ENCODE data around the gene C2CD4A. TPM values are rescaled to one million over a fixed set of nuclear protein-coding genes. Genes with fewer than 3 reads are reported as not detected.
"Not testable (repeated sequence)": the region's sequence is repeated elsewhere in the genome, so short reads cannot be mapped to it uniquely, and the experiment has no call there.

The C2CD4A gene
- total RNA-seq (2014; rRNA removed; shearing (Covaris generic)): 0.05 TPM in 1 of 2 replicates, not detected in the other

DNA sequence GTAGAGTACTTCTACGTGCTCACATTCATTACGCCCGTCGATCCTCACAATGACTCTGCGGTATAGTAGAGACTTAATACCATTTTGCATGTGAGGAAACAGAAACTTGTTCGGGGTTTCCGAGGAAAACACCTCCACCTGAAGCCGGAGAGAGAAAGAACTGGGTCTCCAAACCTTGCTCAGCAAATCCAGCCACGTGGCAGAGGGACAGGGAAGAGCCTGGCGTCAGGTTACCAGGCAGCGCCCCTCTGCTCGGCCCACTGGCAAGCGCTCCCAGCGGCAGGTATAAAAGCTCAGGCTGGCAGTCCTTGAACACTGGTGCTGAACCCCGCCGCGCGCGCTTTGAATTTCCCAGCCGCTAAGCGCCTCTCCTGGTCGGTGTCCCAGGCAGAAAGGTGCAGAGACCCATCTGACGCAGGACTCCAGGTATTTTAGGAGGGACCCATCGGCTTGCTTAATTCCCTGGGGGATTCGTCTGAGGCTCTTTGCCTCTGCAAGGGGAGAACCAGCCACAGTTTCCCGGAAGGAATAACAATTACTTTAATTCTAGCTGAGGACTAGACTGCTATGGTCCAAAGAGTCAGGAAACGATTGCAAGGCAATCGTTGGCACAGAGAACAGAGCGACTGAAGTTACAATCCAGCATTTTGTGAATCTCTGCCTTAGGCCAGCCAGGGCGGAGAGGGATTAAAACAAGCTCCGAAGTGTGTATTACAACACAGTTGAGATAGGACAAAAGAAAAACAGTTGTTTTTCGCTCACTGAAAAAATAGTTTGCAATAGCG, at the start of gene C2CD4A:
Gene C2CD4A, plus strand, starts transcription at position 315 of the 785 bp plus-strand sequence. CDS start 637 bp downstream, outside the sequence.
- peak; percentile 64 for DNase-seq (ENCODE audit: low read depth)

GRCh38 chr15:62020576-62021160, 46.1 kb upstream of the C2CD4A start:
- DNase-seq (ENCODE audit: low read depth): peak; percentile 19

- DNase-seq (ENCODE audit: low read depth): no peak
Observed at GRCh38 chr15:62021991-62022600, 44.7 kb upstream of the C2CD4A start.

GRCh38 chr15:62026487-62027262, 40.1 kb upstream of the C2CD4A start:
- no peak for DNase-seq (ENCODE audit: low read depth)

DNA sequence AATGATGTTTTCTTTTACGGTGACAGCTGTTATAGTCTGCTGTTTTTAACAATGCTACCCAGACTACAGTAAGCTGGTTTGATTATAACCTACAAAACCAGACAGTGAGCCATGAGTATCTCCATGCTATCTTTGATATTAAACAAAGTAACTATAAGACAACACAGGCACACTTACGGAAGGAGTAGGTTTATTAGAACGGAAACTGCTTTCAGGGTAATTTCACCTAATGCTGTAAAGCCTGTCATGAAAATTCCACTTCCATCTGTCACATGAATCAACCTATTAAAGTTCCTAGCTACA, 39.6 kb upstream of the C2CD4A start:
- no peak for DNase-seq (ENCODE audit: low read depth)

- DNase-seq (ENCODE audit: low read depth): no peak
Observed at GRCh38 chr15:62027916-62028315, 38.9 kb upstream of the C2CD4A start.

- peak; percentile 63 for DNase-seq (ENCODE audit: low read depth)
Observed at GRCh38 chr15:62035256-62035924, 31.4 kb upstream of the C2CD4A start.

DNA sequence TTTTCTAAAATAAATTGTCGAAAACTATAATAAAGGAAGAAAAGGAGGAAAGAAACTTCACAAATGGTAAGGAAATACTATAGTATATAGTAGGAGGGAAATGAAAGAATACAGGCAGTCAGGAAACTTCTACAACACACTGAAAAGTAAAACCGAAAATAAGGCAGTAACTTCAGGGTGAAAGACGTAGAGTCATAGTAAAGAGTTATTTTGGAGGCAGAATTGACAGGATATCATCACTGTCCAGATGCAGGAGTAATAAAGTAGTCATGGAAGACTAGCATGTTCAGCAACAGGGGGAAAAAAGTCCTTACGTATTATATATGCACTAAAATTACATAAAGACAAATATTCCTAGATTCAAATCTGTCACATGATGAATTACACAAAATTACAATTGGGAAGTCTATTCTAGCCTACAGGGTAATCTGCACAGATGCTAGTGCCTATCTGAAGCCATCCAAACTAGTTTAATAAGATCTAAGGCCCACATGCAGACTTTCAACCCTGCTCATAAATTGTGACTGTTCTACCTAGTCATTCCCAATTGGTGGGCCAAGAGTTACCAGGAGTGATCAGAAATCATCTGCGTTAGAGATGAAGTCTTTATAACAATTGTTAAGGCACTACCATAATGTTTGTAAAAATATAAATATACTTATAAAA, 20.6 kb upstream of the C2CD4A start:
- DNase-seq (ENCODE audit: low read depth): no peak

DNA sequence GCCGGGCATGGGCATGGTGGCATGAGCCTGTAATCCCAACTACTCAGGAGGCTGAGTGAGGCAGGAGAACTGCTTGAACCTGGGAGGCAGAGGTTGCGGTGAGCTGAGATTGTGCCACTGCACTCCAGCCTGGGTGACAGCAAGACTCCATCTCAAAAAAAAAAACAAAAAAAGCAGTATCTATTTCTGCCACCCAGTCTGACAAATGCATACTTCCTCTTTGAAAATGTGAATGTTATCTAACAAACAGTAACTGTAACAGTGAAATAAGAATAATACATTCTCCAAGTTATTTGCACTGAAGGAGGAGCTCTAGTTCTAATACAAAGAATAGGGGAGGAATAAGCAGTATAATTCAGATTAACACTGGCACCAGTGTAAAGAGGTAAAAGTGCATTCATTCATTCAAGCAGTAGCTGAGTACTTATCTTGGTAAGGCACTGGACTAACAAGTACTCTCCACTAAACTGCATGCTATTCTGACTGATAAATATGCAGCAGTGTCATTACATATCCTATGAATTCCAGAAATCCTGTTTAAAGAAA, 19.4 kb upstream of the C2CD4A start:
- no peak for DNase-seq (ENCODE audit: low read depth)

GRCh38 chr15:62048254-62048653, 18.5 kb upstream of the C2CD4A start:
- DNase-seq (ENCODE audit: low read depth): not testable (repeated sequence)

DNA sequence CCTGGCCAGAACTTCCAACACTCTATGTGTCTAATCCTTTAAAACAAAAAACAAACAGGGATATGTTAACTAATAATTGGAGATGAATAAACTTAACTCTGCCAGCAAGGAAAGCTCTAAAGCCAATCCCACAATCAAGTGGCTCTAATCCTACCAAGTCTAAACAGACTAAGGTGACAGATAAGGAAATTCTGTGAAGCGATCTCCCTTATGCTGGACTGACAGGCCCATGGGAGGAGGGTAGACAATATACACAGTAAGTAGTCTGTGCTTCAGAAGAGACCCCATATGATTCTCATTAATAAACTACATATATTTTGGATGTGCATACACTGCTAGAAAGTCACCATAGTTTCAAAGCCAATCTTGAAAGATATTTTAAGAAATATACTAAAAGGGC, 16.7 kb upstream of the C2CD4A start:
- DNase-seq (ENCODE audit: low read depth): no peak

DNA sequence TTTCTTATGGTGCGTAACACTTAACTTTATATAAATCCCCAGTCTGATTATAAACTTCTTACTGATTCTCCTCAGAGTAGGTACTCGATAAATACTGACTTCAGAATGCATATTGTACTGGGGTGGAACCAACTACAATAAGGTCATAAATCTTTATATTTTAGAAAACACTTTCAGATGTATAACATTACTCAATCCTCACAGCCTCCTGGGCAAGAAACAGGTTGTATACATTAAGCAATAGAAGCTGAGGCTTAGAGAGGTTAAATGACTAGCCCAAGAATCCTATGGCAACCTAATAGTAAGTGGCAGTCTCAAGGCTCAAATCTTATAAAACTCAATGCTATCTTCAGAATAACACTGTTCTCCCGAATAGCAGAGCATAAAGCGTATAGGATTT, 15.6 kb upstream of the C2CD4A start:
- DNase-seq (ENCODE audit: low read depth): no peak

- no peak for DNase-seq (ENCODE audit: low read depth)
Observed at GRCh38 chr15:62052713-62053112, 14.1 kb upstream of the C2CD4A start.

- no peak for DNase-seq (ENCODE audit: low read depth)
Observed at GRCh38 chr15:62053439-62054085, 13.2 kb upstream of the C2CD4A start.

DNA sequence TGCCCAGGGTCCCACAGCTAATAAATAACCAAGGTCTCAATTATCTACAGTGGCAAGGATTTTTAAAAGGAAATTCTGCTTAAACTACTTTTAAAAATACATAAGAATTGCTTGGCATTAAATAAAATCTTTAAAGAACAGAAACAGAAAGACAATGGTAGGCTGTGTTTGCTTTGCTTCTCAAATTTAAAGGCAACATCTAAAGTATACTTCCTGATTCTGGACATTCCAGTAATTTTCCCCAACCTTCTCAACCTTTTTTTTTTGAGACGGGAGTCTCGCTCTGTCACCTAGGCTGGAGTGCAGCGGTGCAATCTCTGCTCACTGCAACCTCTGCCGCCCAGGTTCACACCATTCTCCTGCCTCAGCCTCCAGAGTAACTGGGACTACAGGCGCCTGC, 11.8 kb upstream of the C2CD4A start:
- no peak for DNase-seq (ENCODE audit: low read depth)

DNA sequence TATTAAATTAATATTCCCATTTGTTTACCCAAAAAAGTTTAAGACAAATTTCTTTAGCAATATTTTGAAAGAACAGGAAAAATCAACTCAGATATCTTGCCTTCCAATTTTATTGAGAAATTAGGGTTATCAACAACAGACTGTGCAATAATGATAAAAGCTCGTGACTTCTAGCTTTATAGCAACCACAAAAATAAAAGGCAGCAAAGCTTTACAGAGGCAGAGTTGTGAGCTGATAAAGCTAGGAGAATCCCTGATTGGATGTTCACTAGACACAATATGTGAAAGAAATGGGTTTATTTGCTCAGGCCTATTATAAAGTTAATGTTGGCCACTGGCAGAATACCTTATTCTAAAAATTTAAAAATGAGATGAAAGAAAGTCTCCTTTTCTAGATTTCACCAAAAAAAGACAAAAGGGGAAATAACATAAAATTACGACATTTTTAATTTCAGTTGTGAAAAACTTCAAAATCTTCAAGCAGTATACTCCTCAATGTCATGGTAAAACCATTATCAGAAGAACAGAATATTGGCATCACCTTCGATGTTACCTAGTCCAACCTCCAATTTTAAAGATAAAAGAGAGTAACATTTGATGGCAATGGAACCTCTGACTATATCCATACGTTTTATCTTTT, 9.3 kb upstream of the C2CD4A start:
- no peak for DNase-seq (ENCODE audit: low read depth)

- no peak for DNase-seq (ENCODE audit: low read depth)
Observed at GRCh38 chr15:62058327-62059028, 8.3 kb upstream of the C2CD4A start.

DNA sequence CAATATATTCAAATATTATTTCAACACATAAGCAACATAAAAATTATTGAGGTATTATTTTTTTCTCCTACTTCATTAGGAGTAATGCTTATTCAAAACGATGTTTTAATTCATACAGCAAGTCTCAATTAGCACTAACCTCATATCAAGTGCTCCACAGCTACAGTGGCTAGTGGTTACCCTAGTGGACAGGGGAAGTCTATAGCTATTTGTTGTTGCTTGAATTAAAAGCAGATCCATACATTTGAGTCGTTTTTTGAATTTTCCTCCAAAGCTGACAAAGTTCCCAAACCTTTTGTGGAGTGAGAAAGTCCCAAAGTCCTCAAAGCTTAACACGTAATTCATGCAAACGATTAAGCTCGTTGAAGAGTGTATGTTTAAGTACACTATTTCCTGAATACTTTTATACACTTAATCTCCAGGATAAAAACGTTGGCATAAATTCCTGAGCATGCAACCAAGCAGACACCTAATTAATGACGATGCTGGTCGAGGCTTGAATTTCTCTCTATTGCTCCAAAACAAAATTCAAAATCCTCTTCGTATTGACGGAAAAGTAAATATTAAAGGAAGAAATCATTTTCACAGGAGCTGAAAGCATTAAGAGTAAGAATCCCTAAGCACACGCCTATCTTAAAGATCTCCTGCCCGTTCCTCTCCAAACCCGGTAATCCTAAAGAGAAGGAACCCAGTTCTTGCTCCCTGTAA, 7.5 kb upstream of the C2CD4A start:
- DNase-seq (ENCODE audit: low read depth): no peak

- DNase-seq (ENCODE audit: low read depth): peak; percentile 76
Observed at GRCh38 chr15:62059816-62060112, 7.0 kb upstream of the C2CD4A start.
